BJ (cell line): ENCODE results near the gene HBZ. TPM values are rescaled to one million over a fixed set of nuclear protein-coding genes. Genes with fewer than 3 reads are reported as not detected.

Experiments used
- CTCF ChIA-PET: fragments of 350-600 bp; formaldehyde crosslinking; extraction: SDS; loops from one replicate; lab custom pipeline; 2021; ENCODE audit warnings: antibody characterized with exemption, inconsistent platforms; lab: Yijun Ruan, JAX
- POLR2A ChIA-PET: fragments of 300-600 bp; sonication (Branson Sonifier 250); formaldehyde crosslinking; extraction: SDS; loops from one replicate; lab custom pipeline; 2021; ENCODE audit warnings: antibody characterized with exemption; lab: Charles Lee
- DNase-seq: peaks from one replicate; pipeline ENCODE4 v3.0.0-alpha.2; 2011; ENCODE audit warnings: low read depth
- H3K27me3 ChIP-seq: 2 replicates; pipeline ENCODE4 v1.6.0; 2011; ENCODE audit warnings: low read length; ENCODE audit not compliant: control insufficient read depth, insufficient read depth
- H3K36me3 ChIP-seq: 2 replicates; pipeline ENCODE4 v1.5.1; 2011; ENCODE audit warnings: low read length; ENCODE audit not compliant: control insufficient read depth, insufficient read depth
- H3K4me3 ChIP-seq: 2 replicates; pipeline ENCODE4 v1.5.1; 2011; ENCODE audit warnings: low read depth, mild to moderate bottlenecking, control low read depth, low read length
- polyA plus RNA-seq: library from polyadenylated mRNA; depleted of rRNA; stranded (reverse); fragments of >200 nt; gene quantifications from 2 replicates; pipeline ENCODE4 v1.2.3, GENCODE V29; 2011
- TF ChIP-seq, protein P1 (sequence below): IDR thresholded peaks from 2 replicates; pipeline ENCODE4 v1.5.1; 2011; ENCODE audit warnings: low read depth, mild to moderate bottlenecking, control low read depth, inconsistent platforms, low read length, moderate library complexity; ENCODE audit not compliant: insufficient read depth

Gene HBZ
- polyA plus RNA-seq, 1 experiment: not detected

DNA sequence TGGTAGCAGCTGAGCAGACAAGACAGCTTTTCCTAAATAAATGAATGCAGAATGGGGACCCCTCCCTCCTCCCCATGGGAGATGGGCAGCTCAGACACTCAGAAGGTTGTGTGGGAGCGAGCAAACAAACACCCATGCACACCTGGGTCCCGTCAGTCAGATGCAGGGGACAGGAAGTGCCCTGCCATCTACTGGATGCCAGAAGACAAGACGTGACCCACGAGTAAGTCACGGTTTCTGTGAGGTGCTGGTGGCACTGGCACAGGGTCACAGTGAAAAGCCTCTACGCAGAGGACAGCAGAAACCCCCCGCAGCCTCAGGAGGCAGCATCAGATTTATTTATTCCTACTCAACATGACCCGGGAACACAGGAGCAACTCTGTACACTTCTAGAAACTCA lies 36.2 kb downstream of the HBZ start:
- H3K36me3 ChIP-seq: peaks cover 33% of the 10 kb centered on the region

DNA sequence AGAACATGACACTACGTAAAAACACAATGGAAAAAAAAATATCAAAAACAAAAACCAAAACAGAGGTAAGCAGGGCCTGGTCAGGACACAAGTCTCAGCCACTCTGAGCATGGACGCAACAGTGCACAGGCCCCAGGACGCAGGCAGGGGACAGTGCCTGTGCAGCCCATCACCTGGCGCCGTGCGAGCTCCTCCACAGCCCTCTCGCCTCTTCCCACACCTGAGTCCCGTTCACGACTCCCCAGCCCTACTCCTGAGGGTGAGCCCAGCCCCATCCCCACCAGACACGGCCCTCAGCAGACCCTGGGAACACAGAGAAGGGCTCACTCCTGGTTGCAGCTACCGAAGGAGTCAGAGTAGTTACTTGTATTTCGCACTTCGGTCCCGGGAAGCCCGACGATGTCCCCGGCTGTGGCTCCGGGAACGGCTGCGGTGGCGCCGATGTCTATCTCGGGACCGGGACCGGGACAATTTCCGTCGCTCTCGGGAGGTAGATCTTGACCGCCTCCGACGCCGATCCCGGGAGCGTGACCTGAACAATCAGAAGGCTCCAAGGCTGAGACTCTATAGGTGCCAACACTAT lies 37.3 kb downstream of the HBZ start:
- H3K36me3 ChIP-seq: peaks cover 39% of the 10 kb centered on the region
- TF ChIP-seq, protein P1, sequence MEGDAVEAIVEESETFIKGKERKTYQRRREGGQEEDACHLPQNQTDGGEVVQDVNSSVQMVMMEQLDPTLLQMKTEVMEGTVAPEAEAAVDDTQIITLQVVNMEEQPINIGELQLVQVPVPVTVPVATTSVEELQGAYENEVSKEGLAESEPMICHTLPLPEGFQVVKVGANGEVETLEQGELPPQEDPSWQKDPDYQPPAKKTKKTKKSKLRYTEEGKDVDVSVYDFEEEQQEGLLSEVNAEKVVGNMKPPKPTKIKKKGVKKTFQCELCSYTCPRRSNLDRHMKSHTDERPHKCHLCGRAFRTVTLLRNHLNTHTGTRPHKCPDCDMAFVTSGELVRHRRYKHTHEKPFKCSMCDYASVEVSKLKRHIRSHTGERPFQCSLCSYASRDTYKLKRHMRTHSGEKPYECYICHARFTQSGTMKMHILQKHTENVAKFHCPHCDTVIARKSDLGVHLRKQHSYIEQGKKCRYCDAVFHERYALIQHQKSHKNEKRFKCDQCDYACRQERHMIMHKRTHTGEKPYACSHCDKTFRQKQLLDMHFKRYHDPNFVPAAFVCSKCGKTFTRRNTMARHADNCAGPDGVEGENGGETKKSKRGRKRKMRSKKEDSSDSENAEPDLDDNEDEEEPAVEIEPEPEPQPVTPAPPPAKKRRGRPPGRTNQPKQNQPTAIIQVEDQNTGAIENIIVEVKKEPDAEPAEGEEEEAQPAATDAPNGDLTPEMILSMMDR: no peak
- H3K27me3 ChIP-seq: no peaks in the 10 kb centered on the region
- CTCF ChIA-PET: interaction anchor here (1.5 kb wide), 1 partner anchor 83 kb away, joined by 4 read pairs; no protein-coding TSS in a partner anchor
- DNase-seq: no peak
- H3K4me3 ChIP-seq: no peak overlapping the region
- POLR2A ChIA-PET: no interaction called here

More for the DNA sequence above, 36.2 kb downstream of the HBZ start:
- DNase-seq: no peak
- H3K4me3 ChIP-seq: no peak overlapping the region
- TF ChIP-seq, protein P1: no peak
- CTCF ChIA-PET: interaction anchor here (0.6 to 1.5 kb wide), 2 partner anchors 9 to 81 kb away, joined by 3 to 4 read pairs; no protein-coding TSS in a partner anchor
- H3K27me3 ChIP-seq: no peaks in the 10 kb centered on the region
- POLR2A ChIA-PET: no interaction called here

DNA sequence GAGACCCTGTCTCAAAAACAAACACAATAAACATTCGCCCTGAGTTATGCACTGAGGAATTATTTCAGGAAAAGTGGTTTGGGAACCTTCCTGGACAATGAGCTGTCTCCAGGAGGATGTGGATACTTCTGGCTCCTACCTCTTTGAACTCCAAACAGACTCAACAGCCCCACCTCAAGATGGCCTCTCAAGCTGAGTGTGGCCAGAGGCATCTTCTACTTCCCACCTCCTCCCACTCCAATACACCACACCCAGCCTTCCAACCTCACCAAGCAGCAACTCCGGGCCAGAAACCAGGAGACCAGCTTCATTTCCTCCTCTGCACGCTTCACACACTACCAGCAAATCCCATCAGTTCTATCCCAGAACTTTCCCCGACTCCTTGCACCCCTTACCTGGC lies 39.4 kb downstream of the HBZ start:
- ChIA-PET POLR2A (no interaction called here), CTCF (interaction anchor here (1.2 to 2.6 kb wide), 4 partner anchors 10 to 170 kb away, joined by 3 to 7 read pairs (median 4); no protein-coding TSS in a partner anchor)
- TF ChIP-seq, protein P1: no peak
- Histone ChIP-seq H3K36me3 (peaks cover 50% of the 10 kb centered on the region), H3K4me3 (no peak overlapping the region), H3K27me3 (no peaks in the 10 kb centered on the region)
- DNase-seq: no peak

DNA sequence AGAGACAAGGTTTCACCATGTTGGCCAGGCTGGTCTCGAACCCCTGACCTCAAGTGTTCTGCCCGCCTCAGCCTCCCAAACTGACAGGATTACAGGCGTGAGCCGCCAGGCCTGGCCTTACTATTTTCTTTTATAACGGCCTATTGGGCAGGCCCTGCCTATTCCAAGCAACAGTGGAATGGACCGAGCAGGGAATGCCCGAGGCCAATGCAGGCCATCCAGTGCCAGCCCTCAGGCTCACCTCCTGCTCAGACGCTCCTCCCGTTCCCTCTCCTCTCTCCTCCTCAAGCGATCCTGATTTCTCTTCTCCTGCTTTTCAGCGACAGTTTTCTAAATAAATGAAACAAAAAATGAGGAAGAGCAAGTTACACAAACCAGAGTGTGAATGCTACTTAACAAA lies 40.2 kb downstream of the HBZ start:
- CTCF ChIA-PET: interaction anchor here (1.2 to 2.6 kb wide), 3 partner anchors 11 to 127 kb away, joined by 3 to 7 read pairs (median 6); no protein-coding TSS in a partner anchor
- TF ChIP-seq, protein P1: no peak
- DNase-seq: no peak
- Histone ChIP-seq H3K4me3 (no peak overlapping the region), H3K36me3 (peaks cover 50% of the 10 kb centered on the region), H3K27me3 (no peaks in the 10 kb centered on the region)
- POLR2A ChIA-PET: no interaction called here

DNA sequence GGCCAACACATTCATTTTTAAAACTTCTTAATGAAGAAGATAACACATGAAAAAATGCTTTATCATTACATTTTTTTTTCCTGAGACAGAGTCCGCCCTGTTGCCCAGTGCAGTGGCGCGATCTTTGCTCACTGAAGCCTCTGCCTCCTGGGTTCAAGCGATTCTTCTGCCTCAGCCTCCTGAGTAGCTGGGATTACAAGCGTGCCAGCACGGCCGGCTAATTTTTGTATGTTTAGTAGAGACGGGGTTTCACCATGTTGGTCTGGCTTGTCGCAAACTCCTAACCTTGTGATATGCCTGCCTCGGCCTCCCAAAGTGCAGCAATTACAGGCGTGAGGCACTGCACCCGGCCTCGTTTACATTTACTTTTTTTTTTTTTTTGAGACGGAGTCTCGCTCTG lies 41.0 kb downstream of the HBZ start:
- ChIA-PET POLR2A (no interaction called here), CTCF (interaction anchor here (1.3 to 2.6 kb wide), 2 partner anchors 86 to 128 kb away, joined by 3 to 6 read pairs; no protein-coding TSS in a partner anchor)
- DNase-seq: no peak
- Histone ChIP-seq H3K27me3 (no peaks in the 10 kb centered on the region), H3K4me3 (no peak overlapping the region), H3K36me3 (peaks cover 51% of the 10 kb centered on the region)
- TF ChIP-seq, protein P1: no peak
